ACC112 (cell line): ENCODE data around the gene EDN1.

ENCODE experiments used
- H2AFZ ChIP-seq: fragments of 200-600 bp; sonication (generic); one replicate; pipeline ENCODE4 v1.6.0; 2017; ENCODE audit warnings: antibody characterized with exemption, low read length; ENCODE audit not compliant: unreplicated experiment
- H3K27ac ChIP-seq: fragments of 200-600 bp; sonication (generic); 2 replicates; pipeline ENCODE4 v1.5.1; 2014; ENCODE audit warnings: low read depth, mild to moderate bottlenecking, antibody characterized with exemption, low read length, moderate library complexity
- H3K27me3 ChIP-seq: fragments of 200-600 bp; sonication (generic); 2 replicates; pipeline ENCODE4 v1.6.1; 2014; ENCODE audit warnings: mild to moderate bottlenecking, antibody characterized with exemption, low read length, moderate library complexity, mixed read lengths; ENCODE audit not compliant: insufficient read depth
- H3K36me3 ChIP-seq: fragments of 200-600 bp; sonication (generic); 2 replicates; pipeline ENCODE4 v1.6.1; 2016; ENCODE audit warnings: mild to moderate bottlenecking, antibody characterized with exemption, low read length, moderate library complexity, mixed read lengths; ENCODE audit not compliant: insufficient read depth
- H3K4me1 ChIP-seq: fragments of 200-600 bp; sonication (generic); one replicate; pipeline ENCODE4 v1.6.1; 2016; ENCODE audit warnings: low read length, mixed read lengths; ENCODE audit not compliant: insufficient read depth, unreplicated experiment, control insufficient read depth
- H3K4me3 ChIP-seq: fragments of 200-600 bp; sonication (generic); 2 replicates; pipeline ENCODE4 v1.5.1; 2014; ENCODE audit warnings: mild to moderate bottlenecking, low read depth, low read length
- H3K79me2 ChIP-seq: fragments of 200-600 bp; sonication (generic); one replicate; pipeline ENCODE4 v1.6.0; 2016; ENCODE audit warnings: low read length; ENCODE audit not compliant: control insufficient read depth, unreplicated experiment, insufficient read depth

The EDN1 gene

DNA sequence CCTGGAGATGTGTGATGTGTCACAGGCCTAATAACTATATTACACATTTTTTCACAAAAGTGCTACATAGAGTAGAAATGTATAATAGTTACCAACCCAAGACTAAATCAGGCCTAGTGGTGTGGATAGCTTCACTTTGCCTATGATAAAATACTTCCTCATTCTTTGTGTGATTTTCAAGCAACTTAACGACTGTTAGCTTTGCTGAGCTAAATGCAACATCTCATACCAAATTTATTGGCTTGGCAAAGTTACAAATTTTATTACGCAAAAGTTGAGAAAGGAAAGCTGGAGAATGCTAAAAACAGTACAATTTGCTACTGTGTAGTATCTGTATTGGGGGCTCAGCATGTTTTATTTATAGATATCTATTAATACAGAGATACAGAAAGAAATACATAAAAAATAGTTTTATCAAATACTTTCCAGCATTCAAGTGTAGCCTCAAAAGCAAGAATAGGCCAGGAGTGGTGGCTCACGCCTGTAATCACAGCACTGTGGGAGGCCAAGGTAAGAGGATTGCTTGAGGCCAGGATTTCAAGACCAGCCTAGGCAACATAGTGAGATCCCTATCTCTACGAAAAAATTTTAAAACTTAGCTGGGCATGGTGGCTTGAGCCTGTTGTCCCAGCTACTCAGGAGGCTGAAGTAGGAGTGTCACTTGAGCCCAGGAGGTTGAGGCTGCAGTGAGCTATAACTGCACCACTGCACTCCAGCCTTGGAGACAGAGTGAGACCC, 3.6 kb upstream of the EDN1 start:
- Histone ChIP-seq H3K27me3 (no peaks in the 10 kb centered on the region), H2AFZ (no peak overlapping the region), H3K27ac (no peak overlapping the region), H3K79me2 (peaks cover 5% of the 10 kb centered on the region), H3K4me1 (peaks cover 6% of the 10 kb centered on the region), H3K4me3 (no peak overlapping the region), H3K36me3 (no peaks in the 10 kb centered on the region)

- H3K27me3 ChIP-seq: no peaks in the 10 kb centered on the region
- H3K4me3 ChIP-seq: no peak overlapping the region
- no peaks in the 10 kb centered on the region for H3K36me3 ChIP-seq
- no peak overlapping the region for H3K27ac ChIP-seq
- peaks cover 17% of the 10 kb centered on the region for H3K79me2 ChIP-seq
- H2AFZ ChIP-seq: no peak overlapping the region
- H3K4me1 ChIP-seq: peaks cover 22% of the 10 kb centered on the region
Observed at GRCh38 chr6:12288211-12288618, 1.9 kb upstream of the EDN1 start.

DNA sequence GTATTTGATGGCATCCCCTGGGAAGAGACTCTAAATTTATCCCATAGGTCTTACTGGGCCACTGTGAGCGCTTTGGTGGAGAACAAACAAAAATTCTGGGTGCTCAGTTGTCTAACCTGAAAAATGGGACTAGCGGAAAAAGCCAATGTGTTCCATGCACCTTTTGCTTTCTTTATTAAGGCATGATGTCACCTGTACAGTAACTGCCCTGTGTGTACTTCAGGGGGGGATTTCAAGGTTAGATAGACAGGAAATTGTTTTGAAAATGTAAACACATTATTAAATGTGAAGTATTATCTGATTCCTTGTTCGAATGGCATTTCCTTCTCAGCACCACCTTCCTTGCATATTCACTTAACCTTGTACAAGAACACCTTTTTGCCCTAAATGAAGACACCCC, 1.2 kb upstream of the EDN1 start:
- no peak overlapping the region for H2AFZ ChIP-seq
- H3K36me3 ChIP-seq: no peaks in the 10 kb centered on the region
- no peak overlapping the region for H3K27ac ChIP-seq
- peak overlapping the region; percentile 71 for H3K4me3 ChIP-seq
- peaks cover 17% of the 10 kb centered on the region for H3K79me2 ChIP-seq
- H3K27me3 ChIP-seq: no peaks in the 10 kb centered on the region
- peaks cover 28% of the 10 kb centered on the region for H3K4me1 ChIP-seq

DNA sequence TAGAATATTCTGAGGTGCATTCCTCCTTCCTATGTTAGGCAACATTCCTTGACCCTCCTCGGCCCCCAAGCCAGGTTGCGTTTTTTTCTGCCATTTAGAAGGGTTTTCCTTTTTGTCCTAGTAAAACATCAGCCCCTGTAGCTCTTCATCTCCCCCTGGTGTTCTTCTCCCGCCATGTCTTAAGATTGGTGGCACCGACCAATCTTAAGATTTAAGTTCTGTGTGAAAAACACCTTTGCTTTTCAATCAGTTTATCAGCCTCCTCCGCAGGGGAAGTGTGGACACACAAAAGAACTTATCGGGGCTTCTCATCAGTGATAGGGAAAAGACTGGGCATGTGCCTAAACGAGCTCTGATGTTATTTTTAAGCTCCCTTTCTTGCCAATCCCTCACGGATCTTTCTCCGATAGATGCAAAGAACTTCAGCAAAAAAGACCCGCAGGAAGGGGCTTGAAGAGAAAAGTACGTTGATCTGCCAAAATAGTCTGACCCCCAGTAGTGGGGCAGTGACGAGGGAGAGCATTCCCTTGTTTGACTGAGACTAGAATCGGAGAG, 719 bp upstream of the EDN1 start:
- peaks cover 17% of the 10 kb centered on the region for H3K79me2 ChIP-seq
- H3K4me3 ChIP-seq: peak overlapping the region; percentile 71
- peak overlapping the region; percentile 47 for H3K27ac ChIP-seq
- peaks cover 32% of the 10 kb centered on the region for H3K4me1 ChIP-seq
- peak overlapping the region; percentile 33 for H2AFZ ChIP-seq
- no peaks in the 10 kb centered on the region for H3K27me3 ChIP-seq
- no peaks in the 10 kb centered on the region for H3K36me3 ChIP-seq

GRCh38 chr6:12291071-12291838, 1.1 kb downstream of the EDN1 start:
- Histone ChIP-seq H3K27ac (no peak overlapping the region; the same call in 1 of the 2 replicates), H3K36me3 (no peaks in the 10 kb centered on the region), H3K79me2 (peaks cover 17% of the 10 kb centered on the region), H2AFZ (peak overlapping the region; percentile 2), H3K4me3 (peak overlapping the region; percentile 71), H3K4me1 (peaks cover 48% of the 10 kb centered on the region), H3K27me3 (no peaks in the 10 kb centered on the region)

DNA sequence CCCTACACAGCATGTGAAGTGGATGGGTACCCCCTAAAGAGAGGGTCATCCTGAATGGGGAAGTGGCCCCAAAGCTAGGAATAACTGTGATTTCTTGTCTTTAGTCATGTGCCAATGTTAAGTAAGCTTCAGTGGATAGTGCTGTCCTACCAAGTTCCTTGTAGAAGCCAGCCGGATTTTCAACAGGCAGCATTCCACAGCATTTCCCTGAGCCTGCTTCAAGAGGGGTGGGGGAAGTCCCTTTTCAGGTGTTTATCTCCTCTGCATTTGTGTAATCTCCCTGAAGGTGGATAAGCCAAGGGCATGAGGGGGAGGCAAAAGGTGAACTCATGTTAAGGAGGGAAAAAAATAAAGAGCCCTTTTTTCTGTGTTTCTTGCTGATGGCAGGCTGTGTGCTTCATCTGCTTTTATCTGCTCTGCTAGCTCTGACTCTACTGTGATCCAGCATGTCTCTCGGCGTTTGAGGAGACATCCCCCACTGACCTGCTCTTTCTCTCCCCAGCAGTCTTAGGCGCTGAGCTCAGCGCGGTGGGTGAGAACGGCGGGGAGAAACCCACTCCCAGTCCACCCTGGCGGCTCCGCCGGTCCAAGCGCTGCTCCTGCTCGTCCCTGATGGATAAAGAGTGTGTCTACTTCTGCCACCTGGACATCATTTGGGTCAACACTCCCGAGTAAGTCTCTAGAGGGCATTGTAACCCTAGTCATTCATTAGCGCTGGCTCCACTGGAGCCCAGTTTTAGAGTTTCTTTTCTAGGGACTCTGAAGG, 1.9 kb downstream of the EDN1 start:
- Histone ChIP-seq H2AFZ (peak overlapping the region; percentile 2), H3K36me3 (no peaks in the 10 kb centered on the region), H3K27me3 (no peaks in the 10 kb centered on the region), H3K27ac (no peak overlapping the region; the same call in 1 of the 2 replicates), H3K4me3 (peak overlapping the region; percentile 71), H3K79me2 (peaks cover 17% of the 10 kb centered on the region), H3K4me1 (peaks cover 52% of the 10 kb centered on the region)

DNA sequence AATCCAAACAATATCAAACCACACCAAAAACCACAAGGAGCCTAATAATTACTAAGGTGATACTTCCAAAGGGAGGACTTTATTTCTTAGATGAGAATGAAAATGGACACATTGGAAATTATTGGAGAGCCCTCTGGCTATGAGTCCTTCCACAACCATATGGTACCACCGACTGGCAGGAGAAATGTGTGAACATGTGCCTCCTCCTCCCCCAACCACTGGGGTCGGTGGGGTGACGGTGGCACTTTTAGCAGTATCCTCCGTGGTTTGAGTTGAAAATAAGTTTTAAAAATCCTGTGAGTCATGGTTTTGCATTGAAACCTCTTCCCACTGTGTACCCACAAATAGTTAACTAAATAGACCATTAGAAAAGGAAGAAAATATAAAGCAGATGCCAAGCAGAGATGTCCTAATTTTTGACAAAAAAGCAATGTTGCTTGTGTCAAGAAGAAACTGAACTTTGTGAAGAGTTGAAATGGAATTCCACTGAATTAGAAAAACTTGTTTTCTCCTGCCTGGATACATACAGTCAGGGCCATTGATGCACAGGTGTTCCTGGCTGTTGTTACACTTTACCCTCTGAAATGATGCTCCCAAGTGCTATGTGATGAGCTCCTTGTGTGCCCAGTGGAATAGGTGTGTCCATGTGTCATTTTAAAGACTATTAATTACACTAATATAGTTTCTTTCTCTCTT, 3.2 kb downstream of the EDN1 start:
- Histone ChIP-seq H3K27me3 (no peaks in the 10 kb centered on the region), H3K36me3 (no peaks in the 10 kb centered on the region)

DNA sequence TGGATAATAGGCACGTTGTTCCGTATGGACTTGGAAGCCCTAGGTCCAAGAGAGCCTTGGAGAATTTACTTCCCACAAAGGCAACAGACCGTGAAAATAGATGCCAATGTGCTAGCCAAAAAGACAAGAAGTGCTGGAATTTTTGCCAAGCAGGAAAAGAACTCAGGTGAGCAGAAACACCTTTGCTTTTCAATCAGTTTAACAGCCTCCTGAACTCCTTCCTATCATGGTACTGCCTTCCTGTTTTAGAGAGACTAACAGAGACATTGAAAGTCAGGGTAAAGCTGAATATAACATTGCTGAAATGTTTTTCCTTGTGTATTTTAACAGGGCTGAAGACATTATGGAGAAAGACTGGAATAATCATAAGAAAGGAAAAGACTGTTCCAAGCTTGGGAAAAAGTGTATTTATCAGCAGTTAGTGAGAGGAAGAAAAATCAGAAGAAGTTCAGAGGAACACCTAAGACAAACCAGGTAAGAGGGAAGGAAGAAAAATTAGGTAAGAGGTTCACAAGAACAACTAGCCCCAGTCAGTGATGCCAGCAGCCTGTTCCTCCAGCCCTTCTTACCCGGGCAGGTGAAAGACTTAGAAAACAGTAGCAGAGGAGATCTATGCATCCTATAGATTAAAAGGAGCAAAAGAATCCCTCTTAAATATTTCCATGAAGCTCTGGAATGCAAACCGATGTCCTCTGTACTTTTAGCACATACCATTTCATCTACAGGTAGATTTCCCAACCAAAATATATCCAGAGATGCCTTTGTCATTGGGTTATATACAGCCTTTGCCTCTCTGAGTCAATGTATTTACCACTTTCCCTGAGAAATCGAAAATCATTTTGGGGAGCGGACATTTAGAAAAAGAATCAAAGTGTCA, 4.0 kb downstream of the EDN1 start:
- H3K27me3 ChIP-seq: no peaks in the 10 kb centered on the region
- no peak overlapping the region for H3K27ac ChIP-seq
- H2AFZ ChIP-seq: no peak overlapping the region
- no peaks in the 10 kb centered on the region for H3K36me3 ChIP-seq
- peaks cover 52% of the 10 kb centered on the region for H3K4me1 ChIP-seq
- H3K79me2 ChIP-seq: peaks cover 17% of the 10 kb centered on the region
- no peak overlapping the region for H3K4me3 ChIP-seq

More for the DNA sequence above, 3.2 kb downstream of the EDN1 start:
- Histone ChIP-seq H3K4me3 (0 out of 2 replicates have a peak overlapping the region, but pooled peaks have one; percentile 71), H3K27ac (0 out of 2 replicates have a peak overlapping the region, but pooled peaks have one; percentile 6), H3K79me2 (peaks cover 17% of the 10 kb centered on the region), H2AFZ (no peak overlapping the region), H3K4me1 (peaks cover 52% of the 10 kb centered on the region)

GRCh38 chr6:12294851-12295536, 4.8 kb downstream of the EDN1 start:
- Histone ChIP-seq H2AFZ (no peak overlapping the region), H3K27me3 (no peaks in the 10 kb centered on the region), H3K79me2 (peaks cover 17% of the 10 kb centered on the region), H3K4me1 (peaks cover 52% of the 10 kb centered on the region), H3K27ac (peak overlapping the region; percentile 80), H3K4me3 (no peak overlapping the region), H3K36me3 (no peaks in the 10 kb centered on the region)
